NCI-H345 (cell line): ENCODE measurements around the gene MMD2.
"Not testable (repeated sequence)": the region's sequence is repeated elsewhere in the genome, so short reads cannot be mapped to it uniquely, and the experiment has no call there.

ENCODE experiments used
- DNase-seq: peaks from one replicate; lab custom pipeline; 2025; lab: John Stamatoyannopoulos, UW

MMD2 gene

GRCh38 chr7:4893929-4894475 lies 65.0 kb downstream of the MMD2 start:
- DNase-seq: no peak

GRCh38 chr7:4893188-4893587 lies 65.8 kb downstream of the MMD2 start:
- not testable (repeated sequence) for DNase-seq

DNA sequence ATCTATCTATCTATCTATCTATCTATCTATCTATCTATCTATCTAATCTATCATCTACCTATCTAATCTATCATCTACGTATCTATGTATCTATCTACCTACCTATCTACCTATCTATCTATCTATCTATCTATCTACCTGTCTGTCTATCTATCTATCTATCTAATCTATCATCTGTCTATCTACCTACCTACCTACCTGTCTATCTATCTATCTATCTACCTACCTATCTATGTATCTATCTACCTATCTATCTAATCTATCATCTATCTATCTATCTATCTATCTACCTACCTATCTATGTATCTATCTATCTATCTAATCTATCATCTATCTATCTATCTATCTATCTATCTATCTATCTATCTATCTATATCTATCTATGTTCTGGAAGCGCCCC lies 67.5 kb downstream of the MMD2 start:
- not testable (repeated sequence) for DNase-seq

DNA sequence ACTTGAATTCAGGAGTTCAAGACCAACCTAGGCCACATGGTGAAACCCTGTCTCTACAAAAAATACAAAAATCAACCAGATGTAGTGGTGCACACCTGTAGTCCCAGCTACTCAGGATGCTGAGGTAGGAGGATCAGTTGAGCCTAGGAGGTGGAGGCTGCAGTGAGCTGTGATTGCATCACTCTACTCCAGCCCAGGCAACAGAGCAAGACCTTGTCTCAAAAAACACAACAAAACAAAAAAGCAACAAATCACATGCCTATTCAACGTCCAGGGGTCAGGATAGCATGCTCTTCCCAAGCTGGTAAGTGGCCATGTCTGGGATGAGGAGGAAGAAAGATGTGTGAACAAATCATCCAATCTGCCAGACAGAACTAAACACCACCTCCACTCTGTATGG lies 69.3 kb downstream of the MMD2 start:
- DNase-seq: no peak

- DNase-seq: peak; percentile 39
Observed at GRCh38 chr7:4888161-4888560, 70.8 kb downstream of the MMD2 start.

- DNase-seq: no peak
Observed at GRCh38 chr7:4886671-4887070, 72.3 kb downstream of the MMD2 start.

DNA sequence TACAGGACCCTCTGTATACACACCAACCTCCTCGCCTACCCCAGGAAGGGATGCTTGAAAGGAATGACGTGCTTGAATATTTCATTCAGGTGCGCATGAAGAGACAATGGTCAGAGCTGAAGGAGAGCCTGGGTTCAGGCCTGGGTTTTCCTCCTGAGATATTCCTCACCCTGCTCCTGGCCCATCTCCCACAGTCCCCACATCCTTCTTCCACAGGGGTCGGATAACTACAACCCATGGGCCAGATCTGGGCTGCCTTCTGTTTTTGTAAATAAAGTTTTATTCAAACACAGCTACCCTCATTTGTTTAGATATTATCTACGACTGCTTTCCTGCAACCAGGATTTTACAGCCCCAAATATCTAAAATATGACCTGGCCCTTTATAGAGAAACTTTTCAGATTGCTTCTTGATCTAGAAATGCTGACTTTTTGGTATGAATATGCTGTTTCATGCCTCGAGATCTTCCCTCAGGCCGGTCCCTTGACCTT lies 73.6 kb downstream of the MMD2 start:
- DNase-seq: no peak

DNA sequence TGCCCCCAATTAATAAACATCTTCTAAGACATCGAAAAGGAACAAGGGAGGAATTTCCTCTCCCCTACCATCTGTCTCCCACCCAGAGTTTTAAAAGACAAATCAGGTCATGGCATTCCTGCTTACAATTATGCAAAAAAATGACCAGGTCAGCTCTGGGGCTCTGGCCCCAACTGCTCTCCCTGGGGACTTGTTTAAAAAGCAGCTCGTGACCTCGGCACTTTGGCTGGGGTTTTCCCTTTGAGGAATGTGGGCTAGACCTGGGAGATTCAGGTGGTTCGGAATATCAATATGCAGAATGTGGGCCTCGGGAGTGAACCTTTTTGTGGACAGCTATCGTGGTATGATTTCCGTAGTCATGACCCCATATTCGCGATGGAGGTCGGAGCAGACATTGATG lies 74.8 kb downstream of the MMD2 start:
- DNase-seq: no peak

GRCh38 chr7:4883372-4884144 lies 75.4 kb downstream of the MMD2 start, which contains the start of gene RADIL:
Gene RADIL (minus strand): TSS chr7:4883716. CDS start chr7:4878139, 5,577 bp downstream.
- DNase-seq: peak; percentile 95

GRCh38 chr7:4883033-4883371 lies 76.0 kb downstream of the MMD2 start:
- no peak for DNase-seq

DNA sequence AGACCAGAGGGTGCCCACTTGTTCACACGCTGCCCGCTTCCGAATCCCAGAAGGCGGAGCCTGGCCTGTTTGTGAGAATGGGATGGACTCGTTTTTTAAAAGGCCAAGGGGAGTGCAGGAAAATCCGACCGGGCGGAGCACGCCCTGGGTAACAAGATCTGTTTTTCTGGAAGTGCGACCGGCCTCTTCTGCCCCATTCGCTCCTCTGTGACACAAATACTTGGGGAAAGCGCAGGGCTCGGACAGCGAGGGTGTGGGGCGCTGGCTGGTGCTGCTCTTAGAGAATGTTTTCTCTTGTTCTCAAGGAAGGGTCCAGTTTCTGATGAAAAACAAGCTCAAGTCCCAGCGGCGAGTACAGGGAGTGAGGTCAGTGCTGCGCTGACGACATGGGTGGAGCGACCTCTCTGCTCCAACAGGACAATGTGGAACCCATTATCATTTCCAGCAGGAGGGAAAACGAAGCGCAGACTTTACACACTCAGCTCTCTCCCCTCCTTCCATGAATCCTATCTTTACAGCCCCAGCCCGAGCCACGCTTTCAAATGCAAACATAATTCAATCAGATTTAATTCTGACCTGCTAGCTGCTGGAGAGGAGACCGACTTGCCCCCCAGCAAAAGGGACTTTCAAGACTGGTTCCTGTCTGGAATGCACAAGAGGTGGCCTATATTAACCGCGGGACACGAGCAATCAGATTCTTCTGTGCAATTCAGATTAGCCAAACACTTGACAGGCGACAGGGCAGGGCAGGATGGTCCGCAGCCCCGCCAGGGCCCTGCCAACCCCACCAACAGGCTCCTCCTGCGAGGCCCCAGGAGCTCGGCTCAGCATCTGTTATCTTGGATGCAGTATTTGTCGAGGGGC lies 76.6 kb downstream of the MMD2 start:
- DNase-seq: peak; percentile 11

- no peak for DNase-seq
Observed at GRCh38 chr7:4880218-4880617, 78.8 kb downstream of the MMD2 start.

- no peak for DNase-seq
Observed at GRCh38 chr7:4879396-4880081, 79.4 kb downstream of the MMD2 start.

GRCh38 chr7:4878336-4879335 lies 80.4 kb downstream of the MMD2 start:
- no peak for DNase-seq

DNA sequence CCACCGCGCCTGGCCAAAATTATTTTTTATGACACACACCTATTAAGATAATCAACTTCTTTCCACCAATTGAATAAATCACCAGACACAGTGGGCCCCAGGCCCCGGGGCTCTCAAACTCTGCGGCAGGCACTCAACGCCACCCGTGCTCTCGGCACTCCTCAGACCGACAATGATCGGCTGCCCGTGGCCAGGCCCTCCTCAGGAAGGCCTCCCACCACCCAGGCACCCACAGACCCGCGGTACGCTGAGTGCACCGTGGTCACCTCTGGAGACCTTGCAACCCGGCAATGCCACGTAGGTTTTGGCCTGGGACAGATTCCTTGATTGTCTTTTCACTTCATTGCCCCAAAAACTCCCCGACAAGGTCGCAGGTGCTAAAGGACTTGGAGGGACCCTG lies 82.4 kb downstream of the MMD2 start:
- DNase-seq: no peak

GRCh38 chr7:4875391-4875790 lies 83.6 kb downstream of the MMD2 start:
- no peak for DNase-seq

DNA sequence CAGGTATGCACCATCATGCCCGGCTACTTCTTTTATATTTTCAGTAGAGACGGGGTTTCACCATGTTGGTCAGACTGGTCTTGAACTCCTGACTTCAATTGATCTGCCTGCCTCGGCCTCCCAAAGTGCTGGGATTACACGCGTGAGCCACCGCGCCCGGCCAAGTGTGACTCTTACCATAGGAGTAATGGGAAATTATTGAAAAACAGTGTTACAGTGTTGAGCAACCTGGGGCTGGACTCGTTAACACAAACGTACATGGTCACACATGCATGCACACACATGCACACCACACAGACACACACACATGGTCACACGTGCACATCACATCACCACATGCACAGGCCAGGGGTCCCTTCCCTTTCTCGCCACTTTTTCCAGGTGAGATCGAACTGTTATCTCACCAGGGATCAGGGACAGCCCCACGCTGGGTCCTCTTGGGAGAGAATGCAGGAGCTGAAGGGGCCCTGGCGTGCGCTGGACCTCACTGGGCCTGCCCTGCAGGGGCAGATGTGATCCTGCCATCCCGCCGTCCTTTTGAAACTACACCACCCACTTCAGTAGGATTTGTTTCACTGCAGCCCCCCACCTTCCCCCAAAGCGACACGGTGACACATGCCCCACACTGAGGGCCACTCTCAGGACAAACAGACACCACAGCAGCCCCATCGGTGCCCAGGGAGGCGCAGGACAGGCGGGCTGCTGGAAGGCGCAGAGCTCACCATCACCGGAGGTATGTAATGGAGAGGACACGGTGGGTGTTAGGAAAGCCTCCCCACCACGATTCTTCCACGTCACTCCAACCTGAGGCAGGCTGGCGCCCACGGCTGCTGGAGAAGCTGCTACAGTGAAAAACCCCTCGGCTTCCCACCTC lies 85.7 kb downstream of the MMD2 start:
- no peak for DNase-seq

- no peak for DNase-seq
Observed at GRCh38 chr7:4871930-4872675, 86.9 kb downstream of the MMD2 start.

DNA sequence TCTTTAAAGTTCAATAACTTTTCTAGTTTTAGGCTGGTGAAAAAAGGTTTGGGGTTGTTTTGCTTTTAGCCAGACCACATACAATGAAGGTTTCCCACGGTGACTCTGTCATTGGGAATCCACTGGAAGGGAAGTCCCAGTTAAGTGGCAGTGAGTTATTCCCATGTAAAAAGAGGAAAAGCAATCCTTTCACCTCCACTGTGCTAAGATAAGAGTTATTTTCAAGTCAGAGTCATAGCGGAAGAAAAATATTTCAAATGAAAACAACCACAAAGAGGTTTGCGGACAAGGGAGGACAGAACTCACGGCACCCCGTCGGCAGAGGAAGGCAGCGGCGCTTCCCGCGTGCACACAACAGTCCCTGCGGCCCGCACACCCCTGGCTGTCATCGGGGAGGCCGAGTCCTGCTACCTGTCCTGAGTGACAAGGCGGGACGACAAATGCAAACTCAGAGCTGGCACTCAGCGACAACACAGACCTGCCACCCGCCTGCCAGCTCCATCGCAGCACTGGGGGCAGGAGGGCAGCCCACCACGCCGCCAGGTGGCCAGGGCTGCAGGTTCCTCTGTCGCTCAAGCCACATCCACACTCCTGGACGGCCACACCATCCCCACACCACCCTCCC lies 87.8 kb downstream of the MMD2 start:
- no peak for DNase-seq
